Lower leg skin (tissue), 3 donors: ENCODE results near the gene CNOT1.

Experiments used
- POLR2A ChIP-seq, 2 donors: fragments of 450-650 bp; IDR thresholded peaks; one replicate each; pipeline ENCODE4 v1.6.1; 2016 to 2017; ENCODE audit warnings: antibody characterized with exemption in 2 of 2, mild to moderate bottlenecking in 1 of 2, moderate library complexity in 1 of 2
- TF ChIP-seq, protein P1 (sequence below), 3 donors: fragments of 450-650 bp; IDR thresholded peaks; one replicate each; pipeline ENCODE4 v1.5.1; 2016; ENCODE audit warnings: antibody characterized with exemption in 3 of 3, mild to moderate bottlenecking in 3 of 3, moderate library complexity in 2 of 3

DNA sequence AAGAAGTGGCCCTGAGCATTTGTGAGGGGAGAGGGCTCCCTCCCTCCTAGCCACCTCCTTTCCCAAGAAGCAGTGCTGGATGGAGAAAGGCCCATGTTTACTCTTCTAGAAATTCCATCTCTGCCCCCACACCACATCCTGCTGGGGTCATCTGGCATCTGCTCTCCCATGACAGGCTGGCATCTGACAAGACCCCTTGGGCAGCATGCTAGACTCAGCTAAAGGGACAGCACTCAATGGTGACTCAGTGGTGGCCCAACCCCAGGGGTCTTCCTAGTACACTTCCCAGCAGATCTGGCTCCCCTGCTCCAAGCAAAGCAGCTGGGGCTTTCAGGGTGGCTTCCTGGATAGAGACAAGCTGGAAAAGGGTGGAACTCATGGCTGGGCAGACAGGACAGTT, 40.6 kb upstream of the CNOT1 start:
- TF ChIP-seq, protein P1, sequence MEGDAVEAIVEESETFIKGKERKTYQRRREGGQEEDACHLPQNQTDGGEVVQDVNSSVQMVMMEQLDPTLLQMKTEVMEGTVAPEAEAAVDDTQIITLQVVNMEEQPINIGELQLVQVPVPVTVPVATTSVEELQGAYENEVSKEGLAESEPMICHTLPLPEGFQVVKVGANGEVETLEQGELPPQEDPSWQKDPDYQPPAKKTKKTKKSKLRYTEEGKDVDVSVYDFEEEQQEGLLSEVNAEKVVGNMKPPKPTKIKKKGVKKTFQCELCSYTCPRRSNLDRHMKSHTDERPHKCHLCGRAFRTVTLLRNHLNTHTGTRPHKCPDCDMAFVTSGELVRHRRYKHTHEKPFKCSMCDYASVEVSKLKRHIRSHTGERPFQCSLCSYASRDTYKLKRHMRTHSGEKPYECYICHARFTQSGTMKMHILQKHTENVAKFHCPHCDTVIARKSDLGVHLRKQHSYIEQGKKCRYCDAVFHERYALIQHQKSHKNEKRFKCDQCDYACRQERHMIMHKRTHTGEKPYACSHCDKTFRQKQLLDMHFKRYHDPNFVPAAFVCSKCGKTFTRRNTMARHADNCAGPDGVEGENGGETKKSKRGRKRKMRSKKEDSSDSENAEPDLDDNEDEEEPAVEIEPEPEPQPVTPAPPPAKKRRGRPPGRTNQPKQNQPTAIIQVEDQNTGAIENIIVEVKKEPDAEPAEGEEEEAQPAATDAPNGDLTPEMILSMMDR (IDR thresholded peaks at IDR 0.05) = no peak
- TF ChIP-seq POLR2A (IDR thresholded peaks at IDR 0.05) = no peak
